ENCODE measurements around the gene ZXDC.

Gene ZXDC

GRCh38 chr3:126511291-126511690 lies 35.6 kb upstream of the ZXDC start:
- no peak overlapping the region for H3K9ac ChIP-seq (ENCODE audit: low read depth in 1 of 2, low read length in 2 of 2)
- no peaks in the 10 kb centered on the region for H3K27me3 ChIP-seq (ENCODE audit: control insufficient read depth in 2 of 2, insufficient read depth in 2 of 2, low read length in 2 of 2)
- H3K9me3 ChIP-seq (ENCODE audit: control insufficient read depth in 2 of 2, low read length in 2 of 2), result no peaks in the 10 kb centered on the region
- no peaks in the 10 kb centered on the region for H3K4me1 ChIP-seq (ENCODE audit: control insufficient read depth in 2 of 2, insufficient read depth in 2 of 2, low read length in 2 of 2)
- no peak overlapping the region for H3K27ac ChIP-seq (ENCODE audit: low read depth in 2 of 2, low read length in 2 of 2)
- no peaks in the 10 kb centered on the region for H3K36me3 ChIP-seq (ENCODE audit: control insufficient read depth in 2 of 2, insufficient read depth in 2 of 2, low read length in 2 of 2)
- no peak overlapping the region for H3K4me3 ChIP-seq (ENCODE audit: low read length in 2 of 2)

DNA sequence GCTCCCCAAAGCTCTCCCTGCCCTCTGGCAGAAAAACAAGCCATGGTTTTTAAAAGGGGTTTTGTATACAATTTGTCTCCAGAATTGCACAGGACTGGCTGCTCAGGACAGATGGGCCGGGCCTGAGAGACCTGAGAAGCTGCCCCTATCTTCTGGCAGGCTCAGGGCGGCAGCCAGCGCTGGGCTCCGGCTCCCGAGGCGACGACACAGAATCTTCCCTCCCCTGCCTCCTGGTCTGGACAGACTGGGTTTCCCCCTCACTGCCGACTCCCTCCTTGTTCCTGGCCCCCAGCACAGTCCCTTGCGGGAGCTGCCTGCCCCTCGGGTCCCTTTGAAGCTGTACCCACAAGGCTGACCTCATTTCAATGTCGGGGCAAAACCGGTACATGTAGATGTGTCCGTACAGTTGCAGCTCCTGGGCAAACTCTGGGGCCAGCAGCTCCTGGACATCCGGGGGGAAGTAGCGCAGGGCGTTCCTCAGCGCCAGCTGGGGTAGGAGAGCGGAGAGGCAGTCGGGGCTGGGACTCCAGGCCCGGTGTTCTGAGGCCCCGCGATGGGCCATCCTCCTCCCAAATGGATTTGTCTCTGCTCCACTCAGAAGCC lies 34.7 kb upstream of the ZXDC start:
- Histone ChIP-seq H3K27me3 (ENCODE audit: control insufficient read depth in 2 of 2, insufficient read depth in 2 of 2, low read length in 2 of 2) (no peaks in the 10 kb centered on the region), H3K4me3 (ENCODE audit: low read length in 2 of 2) (no peak overlapping the region)

DNA sequence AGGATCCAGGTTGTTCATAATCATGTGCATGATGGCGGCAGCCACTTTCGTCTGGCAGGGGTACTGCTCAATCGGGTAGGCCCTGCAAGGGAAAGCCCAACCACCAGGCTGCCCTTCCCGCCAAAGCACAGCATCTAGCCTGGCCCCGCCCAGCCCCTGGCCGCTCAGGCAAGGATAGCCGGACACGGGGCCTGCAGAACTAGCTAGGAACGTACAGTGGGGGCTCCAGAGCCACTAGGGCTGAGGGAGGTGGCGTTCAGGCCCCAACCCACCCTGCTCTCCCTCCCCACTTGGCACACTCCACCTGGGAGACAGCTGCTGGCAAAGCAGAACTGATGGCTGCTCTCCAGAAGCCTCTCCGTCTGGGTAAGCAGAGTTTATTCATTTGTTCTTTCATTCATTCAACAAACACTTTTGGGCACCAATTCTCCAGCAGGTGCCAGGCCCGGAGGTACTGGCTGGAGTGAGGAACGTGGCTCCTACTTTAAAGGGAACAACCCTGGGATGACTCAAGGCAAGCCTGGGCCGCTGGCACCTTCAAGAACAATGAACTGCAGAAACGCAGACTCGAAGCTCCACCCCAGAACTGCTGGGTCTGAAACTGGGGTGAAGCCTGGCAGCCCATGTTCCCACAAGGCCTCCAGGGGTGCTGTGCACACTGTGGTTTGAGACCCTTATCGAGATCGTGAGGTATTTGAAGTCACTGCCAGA lies 34.1 kb upstream of the ZXDC start:
- Histone ChIP-seq H3K4me1 (ENCODE audit: control insufficient read depth in 2 of 2, insufficient read depth in 2 of 2, low read length in 2 of 2) (no peaks in the 10 kb centered on the region), H3K9ac (ENCODE audit: low read depth in 1 of 2, low read length in 2 of 2) (no peak overlapping the region), H3K9me3 (ENCODE audit: control insufficient read depth in 2 of 2, low read length in 2 of 2) (no peaks in the 10 kb centered on the region), H3K4me3 (ENCODE audit: low read length in 2 of 2) (no peak overlapping the region), H3K36me3 (ENCODE audit: control insufficient read depth in 2 of 2, insufficient read depth in 2 of 2, low read length in 2 of 2) (no peaks in the 10 kb centered on the region), H3K27ac (ENCODE audit: low read depth in 2 of 2, low read length in 2 of 2) (no peak overlapping the region), H3K27me3 (ENCODE audit: control insufficient read depth in 2 of 2, insufficient read depth in 2 of 2, low read length in 2 of 2) (no peaks in the 10 kb centered on the region)

More for the DNA sequence above, 34.7 kb upstream of the ZXDC start:
- H3K36me3 ChIP-seq (ENCODE audit: control insufficient read depth in 2 of 2, insufficient read depth in 2 of 2, low read length in 2 of 2), result no peaks in the 10 kb centered on the region
- H3K27ac ChIP-seq (ENCODE audit: low read depth in 2 of 2, low read length in 2 of 2), result no peak overlapping the region
- no peak overlapping the region for H3K9ac ChIP-seq (ENCODE audit: low read depth in 1 of 2, low read length in 2 of 2)
- H3K4me1 ChIP-seq (ENCODE audit: control insufficient read depth in 2 of 2, insufficient read depth in 2 of 2, low read length in 2 of 2), result no peaks in the 10 kb centered on the region
- no peaks in the 10 kb centered on the region for H3K9me3 ChIP-seq (ENCODE audit: control insufficient read depth in 2 of 2, low read length in 2 of 2)

- H3K27ac ChIP-seq (ENCODE audit: low read depth in 2 of 2, low read length in 2 of 2), result no peak overlapping the region
- no peak overlapping the region for H3K4me3 ChIP-seq (ENCODE audit: low read length in 2 of 2)
- no peaks in the 10 kb centered on the region for H3K4me1 ChIP-seq (ENCODE audit: control insufficient read depth in 2 of 2, insufficient read depth in 2 of 2, low read length in 2 of 2)
- H3K9ac ChIP-seq (ENCODE audit: low read depth in 1 of 2, low read length in 2 of 2), result no peak overlapping the region
- H3K36me3 ChIP-seq (ENCODE audit: control insufficient read depth in 2 of 2, insufficient read depth in 2 of 2, low read length in 2 of 2), result no peaks in the 10 kb centered on the region
- no peaks in the 10 kb centered on the region for H3K9me3 ChIP-seq (ENCODE audit: control insufficient read depth in 2 of 2, low read length in 2 of 2)
- no peaks in the 10 kb centered on the region for H3K27me3 ChIP-seq (ENCODE audit: control insufficient read depth in 2 of 2, insufficient read depth in 2 of 2, low read length in 2 of 2)
Measured at GRCh38 chr3:126508564-126508964, 32.9 kb upstream of the ZXDC start.

DNA sequence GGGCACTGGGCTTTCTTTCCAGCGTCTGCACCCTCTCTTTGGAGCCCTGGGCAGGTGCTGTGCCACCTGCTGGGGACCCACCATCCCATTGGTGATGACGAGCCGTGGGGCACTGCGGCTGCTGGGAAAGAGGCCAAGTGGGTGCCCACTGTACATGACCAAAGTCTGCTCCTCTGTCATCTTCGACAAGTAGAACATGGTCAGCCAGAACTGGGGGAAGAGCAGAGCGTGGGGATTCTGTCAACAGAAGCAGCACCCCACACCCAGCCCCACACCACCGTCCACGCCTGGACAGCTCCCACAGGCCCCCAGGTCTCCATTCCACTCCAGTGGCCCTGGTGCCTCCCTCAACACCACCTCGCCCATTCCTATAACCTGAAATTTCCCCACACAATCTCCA lies 32.2 kb upstream of the ZXDC start:
- Histone ChIP-seq H3K36me3 (ENCODE audit: control insufficient read depth in 2 of 2, insufficient read depth in 2 of 2, low read length in 2 of 2) (no peaks in the 10 kb centered on the region), H3K9ac (ENCODE audit: low read depth in 1 of 2, low read length in 2 of 2) (no peak overlapping the region), H3K4me1 (ENCODE audit: control insufficient read depth in 2 of 2, insufficient read depth in 2 of 2, low read length in 2 of 2) (no peaks in the 10 kb centered on the region), H3K9me3 (ENCODE audit: control insufficient read depth in 2 of 2, low read length in 2 of 2) (no peaks in the 10 kb centered on the region), H3K27ac (ENCODE audit: low read depth in 2 of 2, low read length in 2 of 2) (no peak overlapping the region), H3K27me3 (ENCODE audit: control insufficient read depth in 2 of 2, insufficient read depth in 2 of 2, low read length in 2 of 2) (no peaks in the 10 kb centered on the region), H3K4me3 (ENCODE audit: low read length in 2 of 2) (no peak overlapping the region)

- Histone ChIP-seq H3K9me3 (ENCODE audit: control insufficient read depth in 2 of 2, low read length in 2 of 2) (no peaks in the 10 kb centered on the region), H3K9ac (ENCODE audit: low read depth in 1 of 2, low read length in 2 of 2) (no peak overlapping the region), H3K4me1 (ENCODE audit: control insufficient read depth in 2 of 2, insufficient read depth in 2 of 2, low read length in 2 of 2) (no peaks in the 10 kb centered on the region), H3K27me3 (ENCODE audit: control insufficient read depth in 2 of 2, insufficient read depth in 2 of 2, low read length in 2 of 2) (no peaks in the 10 kb centered on the region), H3K4me3 (ENCODE audit: low read length in 2 of 2) (no peak overlapping the region), H3K36me3 (ENCODE audit: control insufficient read depth in 2 of 2, insufficient read depth in 2 of 2, low read length in 2 of 2) (no peaks in the 10 kb centered on the region), H3K27ac (ENCODE audit: low read depth in 2 of 2, low read length in 2 of 2) (no peak overlapping the region)
Measured at GRCh38 chr3:126503701-126504100, 28.0 kb upstream of the ZXDC start.

DNA sequence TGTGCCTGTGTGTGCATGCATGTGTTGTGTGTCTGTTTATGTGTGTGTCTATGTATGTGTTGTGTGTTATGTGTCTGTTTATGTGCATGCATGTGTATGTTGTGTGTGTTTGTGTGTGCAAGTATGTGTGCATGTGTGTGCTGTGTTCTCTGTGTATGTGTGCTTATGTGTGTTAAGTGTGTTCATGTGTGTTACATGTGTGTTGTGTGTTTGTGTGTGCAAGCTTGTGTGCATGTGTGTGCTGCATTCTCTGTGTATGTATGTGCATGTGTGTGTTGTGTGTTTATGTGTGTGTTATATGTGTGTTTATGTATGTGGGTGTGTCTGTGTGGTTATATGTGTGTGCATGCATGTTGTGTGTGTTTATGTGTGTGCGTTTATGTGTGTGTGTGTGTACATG lies 27.0 kb upstream of the ZXDC start:
- H3K27me3 ChIP-seq (ENCODE audit: control insufficient read depth in 2 of 2, insufficient read depth in 2 of 2, low read length in 2 of 2), result no peaks in the 10 kb centered on the region
- no peaks in the 10 kb centered on the region for H3K9me3 ChIP-seq (ENCODE audit: control insufficient read depth in 2 of 2, low read length in 2 of 2)
- no peak overlapping the region for H3K27ac ChIP-seq (ENCODE audit: low read depth in 2 of 2, low read length in 2 of 2)
- no peaks in the 10 kb centered on the region for H3K4me1 ChIP-seq (ENCODE audit: control insufficient read depth in 2 of 2, insufficient read depth in 2 of 2, low read length in 2 of 2)
- H3K4me3 ChIP-seq (ENCODE audit: low read length in 2 of 2), result no peak overlapping the region
- H3K9ac ChIP-seq (ENCODE audit: low read depth in 1 of 2, low read length in 2 of 2), result no peak overlapping the region
- H3K36me3 ChIP-seq (ENCODE audit: control insufficient read depth in 2 of 2, insufficient read depth in 2 of 2, low read length in 2 of 2), result no peaks in the 10 kb centered on the region

GRCh38 chr3:126501736-126502135 lies 26.0 kb upstream of the ZXDC start:
- Histone ChIP-seq H3K4me1 (ENCODE audit: control insufficient read depth in 2 of 2, insufficient read depth in 2 of 2, low read length in 2 of 2) (no peaks in the 10 kb centered on the region), H3K27me3 (ENCODE audit: control insufficient read depth in 2 of 2, insufficient read depth in 2 of 2, low read length in 2 of 2) (no peaks in the 10 kb centered on the region), H3K27ac (ENCODE audit: low read depth in 2 of 2, low read length in 2 of 2) (no peak overlapping the region), H3K36me3 (ENCODE audit: control insufficient read depth in 2 of 2, insufficient read depth in 2 of 2, low read length in 2 of 2) (no peaks in the 10 kb centered on the region), H3K9me3 (ENCODE audit: control insufficient read depth in 2 of 2, low read length in 2 of 2) (no peaks in the 10 kb centered on the region), H3K9ac (ENCODE audit: low read depth in 1 of 2, low read length in 2 of 2) (no peak overlapping the region), H3K4me3 (ENCODE audit: low read length in 2 of 2) (no peak overlapping the region)

DNA sequence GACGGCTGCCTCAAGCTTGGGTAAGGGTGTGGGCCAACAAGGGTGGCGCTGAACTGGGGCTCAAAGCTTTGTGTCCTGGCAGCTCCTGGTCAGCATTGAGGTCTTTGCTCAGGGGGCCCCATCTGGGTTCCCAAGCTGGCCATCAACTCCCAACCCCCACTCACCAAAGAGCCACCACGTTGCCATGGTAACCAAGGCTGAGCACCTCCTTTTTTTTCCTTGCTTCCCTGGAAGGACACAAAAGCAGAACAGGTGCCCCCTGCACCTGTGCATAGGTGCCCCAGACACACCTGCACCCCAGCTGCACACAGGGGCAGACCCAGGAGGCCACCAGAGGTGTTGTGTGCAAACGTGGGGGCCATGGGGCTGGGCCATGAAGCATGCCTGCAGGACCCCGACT lies 25.4 kb upstream of the ZXDC start:
- Histone ChIP-seq H3K4me1 (ENCODE audit: control insufficient read depth in 2 of 2, insufficient read depth in 2 of 2, low read length in 2 of 2) (no peaks in the 10 kb centered on the region), H3K27me3 (ENCODE audit: control insufficient read depth in 2 of 2, insufficient read depth in 2 of 2, low read length in 2 of 2) (no peaks in the 10 kb centered on the region), H3K27ac (ENCODE audit: low read depth in 2 of 2, low read length in 2 of 2) (no peak overlapping the region), H3K36me3 (ENCODE audit: control insufficient read depth in 2 of 2, insufficient read depth in 2 of 2, low read length in 2 of 2) (no peaks in the 10 kb centered on the region), H3K9me3 (ENCODE audit: control insufficient read depth in 2 of 2, low read length in 2 of 2) (no peaks in the 10 kb centered on the region), H3K4me3 (ENCODE audit: low read length in 2 of 2) (no peak overlapping the region), H3K9ac (ENCODE audit: low read depth in 1 of 2, low read length in 2 of 2) (no peak overlapping the region)

DNA sequence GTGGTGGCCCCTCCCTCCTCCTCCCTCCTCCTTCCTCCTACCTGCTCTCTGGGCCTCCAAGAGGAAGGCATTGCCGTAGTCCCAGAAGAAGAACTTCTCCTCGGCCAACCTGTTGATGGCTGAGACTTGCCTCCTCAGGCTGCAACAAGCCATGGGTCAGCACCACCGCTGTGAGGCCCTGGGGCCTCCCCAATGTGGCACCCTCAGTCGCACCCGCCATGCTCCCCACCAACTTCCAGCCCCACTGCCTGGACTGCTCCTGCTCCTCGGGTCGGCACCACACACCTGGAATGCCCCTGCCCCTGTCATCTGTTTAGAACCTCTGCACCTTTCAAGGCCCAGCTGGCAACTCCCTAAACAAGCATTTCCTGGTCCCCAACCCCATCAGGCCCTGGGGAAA lies 24.3 kb upstream of the ZXDC start:
- no peaks in the 10 kb centered on the region for H3K4me1 ChIP-seq (ENCODE audit: control insufficient read depth in 2 of 2, insufficient read depth in 2 of 2, low read length in 2 of 2)
- no peaks in the 10 kb centered on the region for H3K36me3 ChIP-seq (ENCODE audit: control insufficient read depth in 2 of 2, insufficient read depth in 2 of 2, low read length in 2 of 2)
- no peak overlapping the region for H3K9ac ChIP-seq (ENCODE audit: low read depth in 1 of 2, low read length in 2 of 2)
- H3K27me3 ChIP-seq (ENCODE audit: control insufficient read depth in 2 of 2, insufficient read depth in 2 of 2, low read length in 2 of 2), result no peaks in the 10 kb centered on the region
- H3K4me3 ChIP-seq (ENCODE audit: low read length in 2 of 2), result no peak overlapping the region
- no peaks in the 10 kb centered on the region for H3K9me3 ChIP-seq (ENCODE audit: control insufficient read depth in 2 of 2, low read length in 2 of 2)
- H3K27ac ChIP-seq (ENCODE audit: low read depth in 2 of 2, low read length in 2 of 2), result no peak overlapping the region

All from mucosa of rectum (tissue), 2 donors.